Thyroid gland (tissue), 4 donors: ENCODE results near the gene SLC37A1.

Source experiments
- CTCF ChIP-seq, 6 experiments: fragments of 200-600 bp in 3 of 6; fragments of 450-650 bp in 3 of 6; sonication (generic) in 3 of 6; IDR thresholded peaks; one replicate each; pipeline ENCODE4 v1.5.1; 2016 to 2019; ENCODE audit warnings: antibody characterized with exemption in 6 of 6, mild to moderate bottlenecking in 2 of 6, inconsistent platforms in 1 of 6, moderate library complexity in 1 of 6
- POLR2A ChIP-seq, 2 donors: fragments of 450-650 bp; IDR thresholded peaks; one replicate each; pipeline ENCODE4 v1.6.1; 2017; ENCODE audit warnings: antibody characterized with exemption in 2 of 2, mild to moderate bottlenecking in 2 of 2, moderate library complexity in 1 of 2

DNA sequence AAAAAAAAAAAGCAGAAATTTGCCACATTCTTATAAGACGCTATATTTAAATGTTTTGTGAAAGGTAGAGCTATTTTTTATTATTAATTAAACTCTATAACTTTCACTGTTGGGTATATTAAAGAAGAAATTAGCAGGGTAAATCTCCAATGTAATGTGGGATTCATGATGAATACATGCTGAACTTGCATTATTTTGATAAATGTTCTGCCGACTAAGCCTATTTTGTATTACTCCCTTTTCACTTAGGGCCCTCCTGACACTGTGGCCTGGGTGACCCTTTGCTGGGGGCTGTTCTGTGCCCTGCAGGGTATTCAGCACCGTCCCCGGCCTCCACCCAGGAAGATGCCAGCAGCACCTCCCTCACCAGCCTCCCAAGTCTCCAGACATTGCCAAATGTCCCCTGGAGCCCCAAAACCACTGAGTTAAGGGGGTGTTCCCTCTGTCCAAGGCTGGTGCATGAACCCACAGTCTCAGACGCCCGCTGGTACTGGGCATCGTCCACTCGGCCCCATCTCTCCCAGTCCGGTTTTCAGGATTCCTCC is 40.1 kb upstream of the SLC37A1 start:
- TF ChIP-seq POLR2A (IDR thresholded peaks at IDR 0.05): no peak
- no peak for TF ChIP-seq CTCF (IDR thresholded peaks at IDR 0.05)
